SK-N-MC (cell line): ENCODE measurements around the gene TIGD2.

Experiments used
- DNase-seq: peaks from one replicate; pipeline ENCODE4 v3.0.0-alpha.2; 2011; ENCODE audit warnings: low read depth, low spot score
- H3K27ac ChIP-seq: fragments of 200-600 bp; sonication (generic); 2 replicates; pipeline ENCODE4 v1.5.1; 2016; ENCODE audit warnings: mixed run types
- H3K36me3 ChIP-seq: fragments of 200-600 bp; sonication (generic); 2 replicates; pipeline ENCODE4 v1.6.1; 2017; ENCODE audit warnings: antibody characterized with exemption, low read length, mixed read lengths; ENCODE audit not compliant: insufficient read depth
- H3K4me3 ChIP-seq: fragments of 200-600 bp; sonication (generic); 2 replicates; pipeline ENCODE4 v1.5.1; 2016
- H3K9ac ChIP-seq: fragments of 200-600 bp; sonication (generic); 2 replicates; pipeline ENCODE4 v1.8.0; 2017; ENCODE audit warnings: mixed run types, mixed read lengths; ENCODE audit not compliant: insufficient read length
- H3K9me3 ChIP-seq: fragments of 200-600 bp; sonication (generic); 2 replicates; pipeline ENCODE4 v1.6.1; 2017; ENCODE audit warnings: low read depth, mild to moderate bottlenecking, antibody characterized with exemption, low read length, moderate library complexity, mixed read lengths
- EZH2 ChIP-seq: fragments of 200-600 bp; sonication (generic); IDR thresholded peaks from one replicate; pipeline ENCODE4 v1.6.1; 2017; ENCODE audit warnings: antibody characterized with exemption
- FOXP2 ChIP-seq: optimal IDR thresholded peaks from 2 replicates; pipeline ENCODE3; 2011; ENCODE audit warnings: mild to moderate bottlenecking, moderate library complexity; ENCODE audit not compliant: insufficient read depth; ENCODE audit errors: extremely low read length, control extremely low read depth
- POLR2AphosphoS5 ChIP-seq: IDR thresholded peaks from 2 replicates; pipeline ENCODE4 v1.6.1; 2012; ENCODE audit warnings: mild to moderate bottlenecking, low read depth, low read length, borderline replicate concordance

The TIGD2 gene

DNA sequence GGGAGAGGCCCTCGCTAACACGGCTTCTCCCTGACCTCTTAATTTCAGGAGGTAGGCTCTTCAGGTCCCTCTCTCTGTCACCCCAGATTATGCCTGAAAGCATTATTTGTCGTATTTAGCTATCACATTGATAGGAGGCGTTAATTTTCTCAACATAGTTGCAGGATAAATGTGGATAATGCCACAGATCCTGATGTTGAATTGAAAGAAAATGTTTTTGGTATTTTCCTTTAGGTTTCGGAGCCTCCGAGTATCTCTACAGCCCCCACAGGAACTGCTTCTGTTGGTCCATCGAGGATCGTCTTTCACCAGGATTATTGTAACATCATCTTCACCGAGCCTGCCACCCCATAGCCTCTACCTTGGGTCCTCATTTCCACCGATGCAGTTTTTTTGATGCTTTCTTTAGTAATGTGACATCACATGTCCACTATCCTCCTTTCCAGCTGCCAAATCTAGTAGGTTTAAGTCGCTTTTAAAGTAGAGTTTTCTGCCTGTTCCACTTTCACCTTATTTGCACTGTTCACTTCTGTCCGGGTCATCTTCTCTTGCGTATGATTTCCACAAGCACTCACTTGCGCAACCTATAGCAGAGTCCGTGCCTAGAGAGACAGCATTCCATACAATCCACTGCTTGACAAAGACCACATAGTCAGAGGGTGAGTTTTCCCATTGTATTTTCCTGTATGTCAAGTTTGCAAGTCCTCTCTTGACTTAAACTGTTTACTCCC lies 665 bp downstream of the TIGD2 start:
- Histone ChIP-seq H3K9ac (peak overlapping the region; percentile 84), H3K36me3 (peaks cover 6% of the 10 kb centered on the region), H3K27ac (no peak overlapping the region), H3K4me3 (peak overlapping the region; percentile 90), H3K9me3 (no peaks in the 10 kb centered on the region)
- no peak for TF ChIP-seq EZH2
- no peak for TF ChIP-seq POLR2AphosphoS5
- TF ChIP-seq FOXP2 = no peak
- DNase-seq = no peak

DNA sequence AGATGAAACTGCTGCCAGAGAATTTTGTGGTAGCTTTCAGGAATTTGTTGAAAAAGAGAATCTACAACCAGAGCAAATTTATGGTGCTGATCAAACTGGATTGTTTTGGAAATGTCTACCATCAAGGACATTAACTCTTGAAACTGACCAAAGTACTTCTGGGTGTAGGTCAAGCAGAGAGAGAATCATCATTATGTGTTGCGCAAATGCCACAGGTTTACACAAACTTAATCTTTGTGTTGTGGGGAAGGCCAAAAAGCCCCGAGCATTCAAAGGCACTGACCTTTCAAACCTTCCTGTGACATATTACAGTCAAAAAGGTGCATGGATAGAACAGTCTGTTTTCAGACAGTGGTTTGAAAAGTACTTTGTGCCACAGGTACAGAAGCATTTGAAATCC lies 2.1 kb downstream of the TIGD2 start:
- no peak overlapping the region for H3K27ac ChIP-seq
- no peak for DNase-seq
- H3K36me3 ChIP-seq = peaks cover 6% of the 10 kb centered on the region
- no peak for TF ChIP-seq POLR2AphosphoS5
- no peak for TF ChIP-seq FOXP2
- no peak for TF ChIP-seq EZH2
- H3K4me3 ChIP-seq = no peak overlapping the region
- no peak overlapping the region for H3K9ac ChIP-seq
- no peaks in the 10 kb centered on the region for H3K9me3 ChIP-seq

DNA sequence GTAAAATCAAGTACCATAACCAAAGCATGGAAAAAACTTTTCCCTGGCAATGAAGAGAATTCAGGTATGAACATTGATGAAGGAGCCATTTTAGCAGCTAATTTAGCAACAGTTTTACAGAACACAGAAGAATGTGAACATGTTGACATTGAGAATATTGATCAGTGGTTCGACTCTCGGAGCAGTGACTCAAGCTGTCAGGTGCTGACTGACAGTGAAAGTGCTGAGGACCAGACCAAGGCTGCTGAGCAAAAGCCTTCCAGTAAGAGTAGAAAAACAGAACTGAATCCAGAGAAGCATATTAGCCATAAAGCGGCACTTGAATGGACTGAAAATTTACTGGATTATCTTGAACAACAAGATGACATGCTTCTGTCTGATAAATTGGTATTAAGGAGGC lies 2.8 kb downstream of the TIGD2 start:
- Histone ChIP-seq H3K27ac (no peak overlapping the region), H3K36me3 (peaks cover 6% of the 10 kb centered on the region), H3K9ac (no peak overlapping the region), H3K4me3 (no peak overlapping the region), H3K9me3 (no peaks in the 10 kb centered on the region)
- TF ChIP-seq POLR2AphosphoS5 = no peak
- TF ChIP-seq FOXP2 = no peak
- TF ChIP-seq EZH2 = no peak
- no peak for DNase-seq

DNA sequence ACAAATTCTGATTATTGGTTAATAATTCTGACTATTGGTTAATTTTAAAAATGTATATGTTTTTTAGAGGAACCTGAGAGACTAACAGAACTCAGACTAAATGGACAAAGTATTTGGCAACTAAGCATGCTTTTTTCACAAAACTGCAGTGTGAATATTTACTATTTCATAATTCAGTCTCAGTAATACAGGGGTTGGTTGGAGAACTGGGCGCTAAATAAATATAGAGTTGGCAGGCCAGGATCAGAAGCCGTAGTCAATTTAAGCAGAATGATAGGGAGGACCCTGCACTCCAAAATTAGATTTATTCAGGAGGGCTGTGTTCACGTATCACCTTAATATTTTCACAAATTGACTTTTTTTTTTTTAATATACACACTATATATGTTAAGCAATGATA lies 5.8 kb downstream of the TIGD2 start:
- no peaks in the 10 kb centered on the region for H3K9me3 ChIP-seq
- no peak for DNase-seq
- H3K9ac ChIP-seq = no peak overlapping the region
- peaks cover 6% of the 10 kb centered on the region for H3K36me3 ChIP-seq
- no peak overlapping the region for H3K4me3 ChIP-seq
- H3K27ac ChIP-seq = no peak overlapping the region
- no peak for TF ChIP-seq POLR2AphosphoS5
- no peak for TF ChIP-seq EZH2
- no peak for TF ChIP-seq FOXP2

DNA sequence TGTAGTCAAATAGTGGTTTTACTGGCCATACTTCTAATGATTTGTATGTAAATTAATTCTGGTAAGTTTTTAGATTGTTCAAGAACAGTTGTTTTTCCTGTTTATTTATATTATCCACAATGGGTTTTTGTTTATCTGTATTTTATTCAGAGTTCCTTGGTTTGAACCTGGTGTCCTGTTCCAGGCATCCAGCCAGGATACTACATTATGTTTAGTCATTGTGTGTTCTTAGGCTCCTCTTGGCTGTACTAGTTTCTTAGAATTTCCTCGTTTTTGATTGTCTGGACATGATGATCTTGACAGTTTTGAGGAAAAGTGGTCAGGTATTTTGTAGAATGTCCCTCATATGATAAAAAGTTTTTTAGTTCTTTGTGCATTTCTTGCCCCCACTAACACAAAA lies 7.8 kb downstream of the TIGD2 start:
- H3K36me3 ChIP-seq = no peaks in the 10 kb centered on the region
- no peaks in the 10 kb centered on the region for H3K9me3 ChIP-seq
- H3K9ac ChIP-seq = no peak overlapping the region
- no peak for TF ChIP-seq POLR2AphosphoS5
- no peak for TF ChIP-seq EZH2
- TF ChIP-seq FOXP2 = no peak
- DNase-seq = no peak
- no peak overlapping the region for H3K4me3 ChIP-seq
- no peak overlapping the region for H3K27ac ChIP-seq

DNA sequence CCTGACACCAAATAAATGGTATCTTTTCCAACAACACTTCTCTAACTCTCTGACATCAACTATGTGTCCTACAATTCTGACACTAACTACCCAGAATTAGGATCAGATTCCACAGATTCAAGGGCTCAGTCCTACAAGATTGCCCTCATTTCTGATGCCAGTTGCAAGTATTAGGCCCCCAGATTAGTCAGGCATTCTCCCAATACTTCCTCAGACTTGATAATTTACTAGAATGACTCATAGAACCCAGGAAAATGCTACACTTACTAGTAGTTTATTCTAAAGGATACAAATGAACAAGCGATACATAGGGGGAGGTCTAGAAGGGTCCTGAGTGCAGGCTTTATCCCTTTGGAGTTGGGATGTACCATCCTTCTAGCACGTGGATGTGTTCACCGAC lies 8.5 kb downstream of the TIGD2 start:
- DNase-seq = no peak
- Histone ChIP-seq H3K36me3 (no peaks in the 10 kb centered on the region), H3K9me3 (no peaks in the 10 kb centered on the region), H3K4me3 (no peak overlapping the region), H3K9ac (no peak overlapping the region), H3K27ac (no peak overlapping the region)
- TF ChIP-seq FOXP2 = no peak
- TF ChIP-seq POLR2AphosphoS5 = no peak
- TF ChIP-seq EZH2 = no peak

DNA sequence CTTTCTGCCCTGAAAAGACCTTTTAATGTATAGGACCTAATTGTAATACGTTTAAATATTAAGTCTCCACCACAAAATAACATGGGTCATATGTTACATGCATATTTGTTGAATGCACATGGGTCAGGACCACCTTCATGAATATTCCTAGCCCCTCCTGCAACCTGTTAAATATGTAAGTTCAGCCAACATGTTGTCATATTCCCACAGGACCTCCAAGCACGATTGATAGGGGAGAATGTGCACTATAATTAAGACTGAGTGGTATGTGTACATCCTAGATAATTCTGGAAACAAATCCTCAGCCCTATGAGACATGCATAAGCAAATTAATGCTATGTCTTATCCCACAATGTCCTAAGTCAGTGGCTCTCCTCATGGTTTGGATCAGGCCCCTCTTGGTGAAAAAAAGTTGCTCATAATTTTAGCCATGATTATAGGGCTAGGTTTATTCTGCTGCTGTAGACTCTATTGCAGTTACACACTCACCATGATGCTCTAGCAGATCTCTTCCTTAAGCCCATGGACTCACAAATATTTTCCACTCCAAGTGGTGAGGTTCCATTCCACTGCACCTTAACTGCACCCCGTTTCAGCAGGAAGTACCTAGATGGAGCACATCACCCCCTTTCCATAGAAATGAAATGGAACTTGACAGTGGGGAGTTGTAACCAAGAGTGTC lies 10.2 kb downstream of the TIGD2 start:
- H3K9ac ChIP-seq = no peak overlapping the region
- H3K27ac ChIP-seq = no peak overlapping the region
- H3K36me3 ChIP-seq = no peaks in the 10 kb centered on the region
- no peaks in the 10 kb centered on the region for H3K9me3 ChIP-seq
- TF ChIP-seq POLR2AphosphoS5 (no peak), FOXP2 (no peak), EZH2 (no peak)
- no peak for DNase-seq
- H3K4me3 ChIP-seq = no peak overlapping the region

DNA sequence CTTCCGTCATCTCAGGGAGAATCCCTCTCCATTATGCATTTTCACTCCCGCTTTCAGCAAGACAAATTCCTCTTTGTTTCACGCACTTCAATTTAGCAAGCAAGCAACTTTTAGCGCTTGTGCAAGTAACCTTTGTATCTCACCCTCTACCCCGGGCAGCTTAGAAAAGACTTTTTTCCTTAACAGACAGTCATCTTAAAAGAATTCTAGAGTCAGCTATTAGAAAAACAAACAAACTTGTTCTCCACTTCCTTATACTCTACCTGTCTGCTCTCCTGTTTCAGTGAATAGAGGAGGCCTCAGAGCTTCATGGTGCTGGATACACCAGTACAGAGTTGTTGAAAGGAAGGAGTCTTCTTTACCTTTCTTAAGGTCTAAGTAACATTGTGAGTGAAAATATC lies 12.1 kb downstream of the TIGD2 start:
- no peak for TF ChIP-seq FOXP2
- no peak for TF ChIP-seq EZH2
- TF ChIP-seq POLR2AphosphoS5 = no peak
- Histone ChIP-seq H3K9ac (no peak overlapping the region), H3K27ac (no peak overlapping the region), H3K4me3 (no peak overlapping the region), H3K9me3 (no peaks in the 10 kb centered on the region), H3K36me3 (no peaks in the 10 kb centered on the region)
- no peak for DNase-seq
